Spleen (tissue), 7 donors: ENCODE measurements around the gene KRT27.

Source experiments
- CTCF ChIP-seq, 11 experiments: fragments of 200-600 bp in 7 of 11; fragments of 450-650 bp in 4 of 11; sonication (generic) in 4 of 11; IDR thresholded peaks in 8 of 11; conservative IDR thresholded peaks in 3 of 11; 1 replicate in 7 of 11; 2 replicates in 4 of 11; pipeline versions ENCODE4 v1.4.0 to v1.8.0; 2016 to 2021; ENCODE audit warnings: antibody characterized with exemption in 11 of 11, inconsistent platforms in 4 of 11, mild to moderate bottlenecking in 1 of 11
- POLR2A ChIP-seq, 3 donors: fragments of 450-650 bp; IDR thresholded peaks; one replicate each; pipeline ENCODE4 v1.5.1; 2017; ENCODE audit warnings: antibody characterized with exemption in 3 of 3, mild to moderate bottlenecking in 1 of 3
- POLR2AphosphoS5 ChIP-seq, 3 donors: sonication (generic); formaldehyde crosslinking; IDR thresholded peaks; one replicate each; pipeline ENCODE4 v1.5.1; 2017; ENCODE audit warnings: antibody characterized with exemption in 3 of 3
- donor health status: DM: no; HTN: no; CAD: no; lungs with moderate emphysema.
- donor health status: DM: no; HTN: no; CAD: no.
- donor health status: DM: no; HTN: no; CAD: no.

- TF ChIP-seq CTCF (IDR thresholded peaks at IDR 0.05 in 8 of 11, conservative IDR thresholded peaks at IDR 0.05 in 3 of 11), result no peak
- TF ChIP-seq POLR2A (IDR thresholded peaks at IDR 0.05), result no peak
- no peak for TF ChIP-seq POLR2AphosphoS5 (IDR thresholded peaks at IDR 0.05)
These were observed 4.4 kb downstream of the KRT27 start for GRCh38 chr17:40777971-40778370.
